ENCODE results near the gene AUH.

DNA sequence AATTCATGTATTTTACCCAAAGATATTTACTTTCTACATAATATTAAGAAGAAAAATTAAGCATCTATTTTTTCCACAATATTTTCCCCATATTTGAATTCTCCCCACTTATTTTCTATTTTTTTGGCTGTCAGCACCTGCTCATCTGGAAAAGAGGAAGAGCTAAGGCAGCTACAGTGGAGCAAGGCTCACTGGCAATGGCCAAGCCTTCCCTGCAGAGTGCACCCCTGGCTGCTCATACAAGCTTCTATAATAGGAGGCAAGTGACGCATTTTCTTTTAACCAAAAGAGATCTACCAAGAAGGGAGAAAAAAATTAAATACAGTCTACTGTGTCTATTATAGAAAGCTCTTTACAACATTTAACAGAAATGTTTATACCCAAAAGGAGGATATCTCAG lies 72.5 kb downstream of the AUH start:
- TF ChIP-seq, protein P1, sequence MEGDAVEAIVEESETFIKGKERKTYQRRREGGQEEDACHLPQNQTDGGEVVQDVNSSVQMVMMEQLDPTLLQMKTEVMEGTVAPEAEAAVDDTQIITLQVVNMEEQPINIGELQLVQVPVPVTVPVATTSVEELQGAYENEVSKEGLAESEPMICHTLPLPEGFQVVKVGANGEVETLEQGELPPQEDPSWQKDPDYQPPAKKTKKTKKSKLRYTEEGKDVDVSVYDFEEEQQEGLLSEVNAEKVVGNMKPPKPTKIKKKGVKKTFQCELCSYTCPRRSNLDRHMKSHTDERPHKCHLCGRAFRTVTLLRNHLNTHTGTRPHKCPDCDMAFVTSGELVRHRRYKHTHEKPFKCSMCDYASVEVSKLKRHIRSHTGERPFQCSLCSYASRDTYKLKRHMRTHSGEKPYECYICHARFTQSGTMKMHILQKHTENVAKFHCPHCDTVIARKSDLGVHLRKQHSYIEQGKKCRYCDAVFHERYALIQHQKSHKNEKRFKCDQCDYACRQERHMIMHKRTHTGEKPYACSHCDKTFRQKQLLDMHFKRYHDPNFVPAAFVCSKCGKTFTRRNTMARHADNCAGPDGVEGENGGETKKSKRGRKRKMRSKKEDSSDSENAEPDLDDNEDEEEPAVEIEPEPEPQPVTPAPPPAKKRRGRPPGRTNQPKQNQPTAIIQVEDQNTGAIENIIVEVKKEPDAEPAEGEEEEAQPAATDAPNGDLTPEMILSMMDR (IDR thresholded peaks at IDR 0.05): no peak
- TF ChIP-seq EZH2 (IDR thresholded peaks at IDR 0.05; ENCODE audit: borderline replicate concordance, insufficient read depth, low read depth, low read length, poor library complexity, severe bottlenecking): no peak

Data from B cell (primary cell).